HT1080 (cell line): Measurements from ENCODE around the gene LRMDA. TPM values are rescaled to one million over a fixed set of nuclear protein-coding genes. Genes with fewer than 3 reads are reported as not detected.
A peak's percentile ranks its signal among the peaks of the same experiment; 100 is the strongest.

ENCODE experiments used
- DNase-seq: peaks from one replicate; pipeline ENCODE4 v3.0.0-alpha.2; 2015; ENCODE audit warnings: low read depth
- total RNA-seq: library from RNA; depleted of rRNA; stranded (reverse); fragments of >200 nt; shearing (Covaris generic); gene quantifications from 2 replicates; pipeline ENCODE4 v1.2.3, GENCODE V29; 2014

The LRMDA gene
- total RNA-seq, 1 experiment from 2014 or later = not detected

GRCh38 chr10:76111404-76111803, 680.0 kb downstream of the LRMDA start:
- DNase-seq = no peak

- no peak for DNase-seq
Measured at GRCh38 chr10:76111986-76112825, 680.8 kb downstream of the LRMDA start.

GRCh38 chr10:76112826-76113150, 681.4 kb downstream of the LRMDA start:
- no peak for DNase-seq

GRCh38 chr10:76113952-76114351, 682.5 kb downstream of the LRMDA start:
- DNase-seq = peak; percentile 38

DNA sequence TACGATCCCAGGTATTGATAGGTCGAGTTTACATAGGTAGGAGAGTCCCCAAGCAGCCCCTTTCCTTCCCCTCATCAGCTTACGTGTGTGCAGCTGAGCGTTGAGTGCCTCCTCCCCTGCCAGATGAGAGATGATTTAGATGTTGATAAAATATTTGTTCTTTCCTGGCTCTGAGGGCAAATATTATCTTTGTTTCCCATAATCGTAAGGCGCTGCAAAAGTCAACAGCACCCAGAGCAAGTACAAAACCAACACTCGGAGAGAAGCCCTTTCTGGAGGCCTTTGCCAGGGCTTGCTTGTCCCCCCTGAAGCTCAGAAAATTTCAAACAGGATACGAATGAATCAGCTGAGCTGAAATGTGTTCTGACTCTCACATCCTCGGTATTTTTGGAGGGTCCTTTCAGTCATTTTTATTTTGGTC, 683.2 kb downstream of the LRMDA start:
- DNase-seq = no peak

DNA sequence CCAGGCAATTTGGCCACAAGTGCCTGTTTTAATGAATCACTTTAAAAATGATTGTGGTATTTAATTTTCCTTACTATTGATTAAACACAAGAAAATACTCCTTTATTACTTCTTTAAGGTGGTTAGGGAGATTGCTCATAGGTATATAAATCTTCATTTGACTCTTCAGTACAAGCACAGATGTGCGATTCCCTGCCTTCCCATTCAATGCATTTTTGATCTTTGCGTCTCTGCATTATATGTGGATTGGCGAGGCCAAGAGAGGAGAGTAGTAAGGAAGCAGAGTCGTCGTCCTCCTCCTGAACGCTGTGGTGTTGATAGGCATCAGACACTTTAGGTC, 683.7 kb downstream of the LRMDA start:
- no peak for DNase-seq

- DNase-seq = peak; percentile 22
Measured at GRCh38 chr10:76115471-76116155, 684.2 kb downstream of the LRMDA start.

DNA sequence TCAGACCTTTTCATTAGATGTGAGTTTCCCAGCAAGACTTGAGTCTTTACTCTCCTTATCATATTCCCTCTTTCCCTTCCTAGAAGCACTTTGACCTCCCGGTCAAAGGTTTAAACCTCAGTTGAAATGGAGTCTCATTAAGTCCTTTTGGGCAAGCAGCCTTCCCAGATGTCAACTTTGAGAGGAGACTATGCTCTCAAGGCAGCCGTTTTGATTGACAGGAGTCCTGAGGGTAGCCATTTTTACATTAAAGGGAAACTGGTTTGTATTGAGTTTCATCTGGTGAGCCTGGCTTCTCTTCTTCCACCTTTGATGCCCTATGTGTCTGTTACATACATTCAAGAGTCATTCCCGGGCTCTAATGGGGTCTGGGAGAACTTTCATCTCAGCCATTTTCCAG, 685.1 kb downstream of the LRMDA start:
- no peak for DNase-seq

- peak; percentile 37 for DNase-seq
Measured at GRCh38 chr10:76117949-76118348, 686.5 kb downstream of the LRMDA start.

GRCh38 chr10:76119036-76119435, 687.6 kb downstream of the LRMDA start:
- no peak for DNase-seq

DNA sequence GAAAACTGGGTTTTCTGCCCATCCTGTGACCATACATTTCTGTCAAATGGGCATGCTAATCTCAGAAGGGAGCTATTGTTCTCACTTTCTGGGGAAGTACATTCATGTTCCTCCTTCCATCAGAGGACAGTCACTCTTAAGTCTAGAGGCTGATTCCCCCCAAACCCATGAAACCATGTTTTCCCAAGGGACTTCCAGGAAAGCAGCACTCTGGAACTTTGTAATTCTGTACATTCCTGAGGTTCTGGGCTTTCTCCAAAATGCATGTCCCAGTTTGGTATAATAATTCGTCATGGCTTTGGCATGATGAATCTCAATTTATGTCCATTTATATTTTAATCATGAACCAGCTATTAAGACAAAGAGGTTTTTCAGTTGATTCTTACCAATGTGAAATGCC, 688.1 kb downstream of the LRMDA start:
- no peak for DNase-seq

- DNase-seq = no peak
Measured at GRCh38 chr10:76122056-76122455, 690.6 kb downstream of the LRMDA start.

DNA sequence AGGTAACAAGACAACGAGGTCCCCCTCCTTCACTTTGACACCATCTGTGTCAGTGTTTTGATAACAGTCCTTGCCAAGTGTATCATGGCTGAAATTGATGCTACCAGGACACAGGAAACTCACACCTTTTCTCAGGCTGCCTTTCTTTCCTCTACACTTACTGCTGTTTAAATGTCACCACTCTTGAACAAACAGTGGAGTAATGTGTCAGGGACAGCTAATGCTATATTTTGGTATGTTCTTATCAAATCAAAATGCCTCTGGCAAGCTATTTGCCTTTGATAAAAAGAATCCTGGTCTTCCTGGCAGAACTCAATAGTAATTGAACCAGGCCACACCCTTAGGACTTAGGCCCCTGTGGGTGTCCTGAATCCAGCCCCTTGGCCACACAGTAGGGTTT, 692.9 kb downstream of the LRMDA start:
- no peak for DNase-seq

GRCh38 chr10:76125900-76126299, 694.5 kb downstream of the LRMDA start:
- DNase-seq = no peak

GRCh38 chr10:76126607-76127527, 695.4 kb downstream of the LRMDA start:
- DNase-seq = no peak

GRCh38 chr10:76127984-76128589, 696.7 kb downstream of the LRMDA start:
- no peak for DNase-seq

- DNase-seq = no peak
Measured at GRCh38 chr10:76129213-76129612, 697.8 kb downstream of the LRMDA start.

DNA sequence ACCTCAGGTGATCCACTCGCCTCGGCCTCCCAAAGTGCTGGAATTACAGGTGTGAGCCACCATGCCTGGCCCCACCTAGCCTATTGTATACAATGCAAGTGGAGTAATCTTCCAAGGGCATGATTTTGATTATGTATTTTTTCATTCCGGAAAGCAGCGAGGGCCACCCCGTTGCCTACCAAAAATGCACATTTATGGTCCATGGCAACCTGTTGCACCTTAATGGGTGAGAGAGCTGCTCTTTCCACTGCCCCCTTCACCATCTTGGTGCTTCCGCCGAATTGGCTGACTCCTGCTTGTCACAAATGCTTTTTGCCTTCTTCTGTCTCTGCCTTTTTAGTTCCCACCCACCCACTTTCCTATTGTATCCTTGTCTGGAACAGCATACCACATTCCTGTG, 699.5 kb downstream of the LRMDA start:
- no peak for DNase-seq

DNA sequence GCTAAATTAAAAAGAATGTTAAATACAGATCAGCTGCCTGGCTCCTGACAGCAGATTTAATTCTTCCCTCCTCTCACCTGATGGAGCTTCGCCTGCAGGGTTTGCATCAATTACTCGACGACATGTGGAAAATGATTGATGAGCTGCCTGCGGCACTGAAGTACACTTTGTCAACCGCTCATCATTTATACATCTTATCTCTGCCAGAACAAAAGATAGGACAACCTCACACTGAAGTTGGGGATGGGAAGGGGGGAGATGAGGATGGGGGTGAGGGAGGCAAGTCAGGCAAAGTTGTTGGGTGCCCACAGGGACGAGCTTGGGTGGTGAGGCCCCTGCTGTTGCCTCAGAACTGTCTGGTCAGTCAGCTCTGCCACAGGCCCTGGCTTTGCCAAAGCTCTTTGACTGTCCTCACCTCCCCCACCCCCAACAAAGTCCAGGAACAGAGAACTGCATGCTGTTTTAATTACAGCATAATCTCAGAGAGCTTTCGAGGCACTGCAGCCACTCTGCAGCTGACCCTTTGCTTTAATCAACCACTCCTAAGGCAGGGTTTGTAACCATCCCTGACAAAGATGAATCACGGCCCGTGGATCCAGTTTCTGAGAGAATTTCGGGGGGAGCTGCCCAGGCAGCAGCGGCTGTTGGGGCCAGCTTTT, 702.3 kb downstream of the LRMDA start:
- no peak for DNase-seq

DNA sequence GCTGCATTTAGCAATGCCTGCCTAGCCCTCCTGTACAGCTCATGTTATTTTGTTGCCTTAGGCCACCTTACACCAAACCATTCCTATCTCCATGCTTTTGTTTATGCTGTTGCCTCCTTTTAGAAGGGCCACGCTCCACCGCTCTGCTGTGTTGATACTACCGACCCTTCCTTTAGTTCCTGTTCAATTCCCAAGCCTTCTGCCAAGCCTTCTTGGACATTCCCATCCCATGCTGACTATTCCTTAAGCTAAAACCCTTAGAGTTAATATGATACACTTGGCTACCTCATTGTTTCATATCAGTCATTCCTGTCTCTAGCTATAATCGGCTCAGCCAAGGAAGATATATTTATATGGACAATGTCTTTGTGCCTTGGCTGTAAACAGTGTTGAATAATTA, 705.5 kb downstream of the LRMDA start:
- DNase-seq = no peak

DNA sequence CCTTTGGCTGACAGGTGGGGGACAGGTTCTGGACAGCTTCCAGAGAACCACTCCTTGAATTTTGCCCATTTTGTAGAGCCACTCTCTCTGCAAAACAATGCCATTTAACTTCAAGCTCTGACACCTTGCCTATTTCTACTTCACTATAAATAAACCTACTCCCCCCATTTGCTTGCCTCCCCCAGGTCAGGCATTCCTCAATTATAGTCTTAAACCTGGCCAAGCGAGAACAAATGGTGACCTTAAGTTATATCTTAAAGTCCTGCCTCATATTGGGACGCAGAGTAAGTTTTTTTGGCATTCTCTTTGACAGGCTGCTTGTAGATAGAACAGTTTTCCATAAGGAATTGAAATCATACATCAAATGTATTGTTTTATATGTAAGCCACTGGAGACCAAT, 706.9 kb downstream of the LRMDA start:
- DNase-seq = no peak
